HL-60 (cell line): ENCODE results near the gene PARN.

Experiments
- DNase-seq, 2 experiments: peaks; one replicate each; pipeline ENCODE4 v3.0.0-alpha.2; 2010 to 2020; ENCODE audit warnings: low read depth in 1 of 2, low spot score in 1 of 2
- H3K27ac ChIP-seq: fragments of 250-450 bp; sonication (Bioruptor Pico); replicated peaks from 2 replicates; pipeline ENCODE4 v1.5.1; 2020; ENCODE audit warnings: mild to moderate bottlenecking, moderate library complexity
- H3K27me3 ChIP-seq: fragments of 250-450 bp; sonication (Bioruptor Pico); 2 replicates; pipeline ENCODE4 v1.5.1; 2021; ENCODE audit warnings: mild to moderate bottlenecking, moderate library complexity; ENCODE audit not compliant: insufficient read depth, poor library complexity, severe bottlenecking
- H3K4me3 ChIP-seq: replicated peaks from 2 replicates; pipeline ENCODE4 v1.5.1; 2011; ENCODE audit warnings: mild to moderate bottlenecking, control low read depth, low read length; ENCODE audit not compliant: insufficient read depth
- CTCF ChIP-seq: IDR thresholded peaks from one replicate; pipeline ENCODE4 v1.5.1; 2011; ENCODE audit warnings: low read length, control low read depth, inconsistent platforms; ENCODE audit not compliant: insufficient read depth
- GABPA ChIP-seq: IDR thresholded peaks from 2 replicates; pipeline ENCODE4 v1.6.1; 2012; ENCODE audit warnings: low read depth
- POLR2AphosphoS5 ChIP-seq: IDR thresholded peaks from 2 replicates; pipeline ENCODE4 v1.6.1; 2012; ENCODE audit warnings: low read depth
- REST ChIP-seq: IDR thresholded peaks from 2 replicates; pipeline ENCODE4 v1.6.1; 2012; ENCODE audit warnings: low read depth; ENCODE audit not compliant: insufficient replicate concordance
- SPI1 ChIP-seq: IDR thresholded peaks from 2 replicates; pipeline ENCODE4 v1.6.1; 2012; ENCODE audit warnings: low read depth, mild to moderate bottlenecking, borderline replicate concordance

PARN gene

GRCh38 chr16:14650629-14651028 is 20.6 kb upstream of the PARN start:
- Histone ChIP-seq H3K27ac (no peak overlapping the region), H3K4me3 (no peak overlapping the region), H3K27me3 (no peaks in the 10 kb centered on the region)
- DNase-seq: no peak
- TF ChIP-seq REST (no peak), GABPA (no peak)

GRCh38 chr16:14649816-14650215 is 19.8 kb upstream of the PARN start:
- TF ChIP-seq GABPA (no peak), CTCF (no peak), SPI1 (no peak), REST (no peak), POLR2AphosphoS5 (no peak)
- H3K27me3 ChIP-seq: no peaks in the 10 kb centered on the region
- H3K4me3 ChIP-seq: no peak overlapping the region
- no peak overlapping the region for H3K27ac ChIP-seq
- no peak for DNase-seq

- 0 out of 2 replicates have a peak overlapping the region, but pooled peaks have one; percentile 3 for H3K27ac ChIP-seq
- no peak overlapping the region for H3K4me3 ChIP-seq
- DNase-seq: peak in 1 of 2 experiments; percentile 3
- TF ChIP-seq SPI1 (no peak), POLR2AphosphoS5 (no peak), CTCF (no peak), GABPA (no peak), REST (no peak)
- H3K27me3 ChIP-seq: no peaks in the 10 kb centered on the region
Measured at GRCh38 chr16:14641926-14642325, 11.9 kb upstream of the PARN start.

- H3K27ac ChIP-seq: no peak overlapping the region
- TF ChIP-seq GABPA (no peak), REST (no peak), POLR2AphosphoS5 (no peak), CTCF (no peak), SPI1 (no peak)
- no peak for DNase-seq
- no peak overlapping the region for H3K4me3 ChIP-seq
- no peaks in the 10 kb centered on the region for H3K27me3 ChIP-seq
Measured at GRCh38 chr16:14641206-14641605, 11.1 kb upstream of the PARN start.
